ENCODE data around the gene RAP1GDS1. TPM values are rescaled to one million over a fixed set of nuclear protein-coding genes. Genes with fewer than 3 reads are reported as not detected.

Gene RAP1GDS1
- total RNA-seq (2014; rRNA removed; shearing (Covaris generic)) = 31.2 and 37.2 TPM in 2 replicates
- 28.0 and 36.8 TPM in 2 replicates for polyA plus RNA-seq (2014; cell fraction: nucleus; rRNA removed)

- peak; percentile 91 for DNase-seq (ENCODE audit: extremely low read depth, low read depth)
Observed at GRCh38 chr4:98260579-98261404, at the start of gene RAP1GDS1. TSS of gene RAP1GDS1 (plus strand) at chr4:98261384. CDS start at chr4:98261566, 182 bp downstream.

- peak; percentile 1 for DNase-seq (ENCODE audit: extremely low read depth, low read depth)
Observed at GRCh38 chr4:98222306-98222705, 38.9 kb upstream of the RAP1GDS1 start.

- no peak for DNase-seq (ENCODE audit: extremely low read depth, low read depth)
Observed at GRCh38 chr4:98226396-98226795, 34.8 kb upstream of the RAP1GDS1 start.

- DNase-seq (ENCODE audit: extremely low read depth, low read depth) = no peak
Observed at GRCh38 chr4:98230961-98231360, 30.2 kb upstream of the RAP1GDS1 start.

- DNase-seq (ENCODE audit: extremely low read depth, low read depth) = peak; percentile 21
Observed at GRCh38 chr4:98232202-98232601, 29.0 kb upstream of the RAP1GDS1 start.

GRCh38 chr4:98237204-98237603 is 24.0 kb upstream of the RAP1GDS1 start:
- DNase-seq (ENCODE audit: extremely low read depth, low read depth) = no peak

- no peak for DNase-seq (ENCODE audit: extremely low read depth, low read depth)
Observed at GRCh38 chr4:98242063-98242462, 19.1 kb upstream of the RAP1GDS1 start.

- DNase-seq (ENCODE audit: extremely low read depth, low read depth) = no peak
Observed at GRCh38 chr4:98242538-98242937, 18.6 kb upstream of the RAP1GDS1 start.

- no peak for DNase-seq (ENCODE audit: extremely low read depth, low read depth)
Observed at GRCh38 chr4:98245226-98245625, 16.0 kb upstream of the RAP1GDS1 start.

- DNase-seq (ENCODE audit: extremely low read depth, low read depth) = no peak
Observed at GRCh38 chr4:98248934-98249333, 12.2 kb upstream of the RAP1GDS1 start.

- DNase-seq (ENCODE audit: extremely low read depth, low read depth) = no peak
Observed at GRCh38 chr4:98249831-98250230, 11.4 kb upstream of the RAP1GDS1 start.

- no peak for DNase-seq (ENCODE audit: extremely low read depth, low read depth)
Observed at GRCh38 chr4:98253499-98253898, 7.7 kb upstream of the RAP1GDS1 start.

GRCh38 chr4:98260047-98260578 is 1.1 kb upstream of the RAP1GDS1 start:
- no peak for DNase-seq (ENCODE audit: extremely low read depth, low read depth)

GRCh38 chr4:98261405-98262291 is 464 bp downstream of the RAP1GDS1 start:
- no peak for DNase-seq (ENCODE audit: extremely low read depth, low read depth)

GRCh38 chr4:98262431-98262830 is 1.2 kb downstream of the RAP1GDS1 start:
- no peak for DNase-seq (ENCODE audit: extremely low read depth, low read depth)

- DNase-seq (ENCODE audit: extremely low read depth, low read depth) = no peak
Observed at GRCh38 chr4:98267498-98267897, 6.3 kb downstream of the RAP1GDS1 start.

- DNase-seq (ENCODE audit: extremely low read depth, low read depth) = no peak
Observed at GRCh38 chr4:98275145-98275544, 14.0 kb downstream of the RAP1GDS1 start.

GRCh38 chr4:98283219-98284189 is 22.3 kb downstream of the RAP1GDS1 start:
- no peak for DNase-seq (ENCODE audit: extremely low read depth, low read depth)

- no peak for DNase-seq (ENCODE audit: extremely low read depth, low read depth)
Observed at GRCh38 chr4:98284640-98285046, 23.5 kb downstream of the RAP1GDS1 start.

GRCh38 chr4:98285676-98286075 is 24.5 kb downstream of the RAP1GDS1 start:
- DNase-seq (ENCODE audit: extremely low read depth, low read depth) = no peak

Measured in NCI-H460 (cell line).